ENCODE data around the gene SUPT20HL1. TPM values are rescaled to one million over a fixed set of nuclear protein-coding genes. Genes with fewer than 3 reads are reported as not detected.
"Not testable (repeated sequence)": the region's sequence is repeated elsewhere in the genome, so short reads cannot be mapped to it uniquely, and the experiment has no call there.

The SUPT20HL1 gene
- total RNA-seq, 2 experiments from 2014 or later: not detected

DNA sequence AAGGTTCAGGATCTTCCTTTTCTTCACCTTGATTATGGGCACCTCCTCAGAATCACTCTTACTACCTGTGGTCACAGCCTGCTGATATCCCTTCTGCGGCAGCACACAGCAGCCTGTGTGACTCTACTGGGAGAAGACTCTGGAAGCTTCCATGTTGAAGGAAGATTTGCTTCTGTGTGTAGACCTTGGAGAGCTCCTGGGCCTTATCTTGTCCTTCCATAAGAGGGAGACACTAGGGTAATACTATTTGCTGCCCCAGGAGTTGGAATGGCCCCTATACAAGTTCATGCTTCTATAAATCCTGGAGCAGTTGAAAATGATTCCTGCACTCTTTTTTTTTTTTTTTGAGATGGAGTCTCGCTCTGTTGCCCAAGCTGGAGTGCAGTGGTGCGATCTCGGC, 10.2 kb upstream of the SUPT20HL1 start:
- H3K4me3 ChIP-seq (ENCODE audit: low read depth, low read length, poor library complexity, severe bottlenecking): no peak overlapping the region
- CTCF ChIA-PET (ENCODE audit: unreplicated experiment): no interaction called here
- H3K27ac ChIP-seq (ENCODE audit: low read depth, low read length, poor library complexity, severe bottlenecking): no peak overlapping the region
- TF ChIP-seq CTCF (conservative IDR thresholded peaks at IDR 0.05; ENCODE audit: low read length): no peak
- no peak for TF ChIP-seq EZH2phosphoT487 (IDR thresholded peaks at IDR 0.05; ENCODE audit: borderline replicate concordance, low read depth, low read length)
- H3K79me2 ChIP-seq (ENCODE audit: insufficient read depth, low read depth, low read length): no peaks in the 10 kb centered on the region
- POLR2A ChIA-PET: no interaction called here
- H3K4me1 ChIP-seq (ENCODE audit: insufficient read depth, low read length, poor library complexity, severe bottlenecking): no peaks in the 10 kb centered on the region
- H3K4me2 ChIP-seq (ENCODE audit: low read length): no peak overlapping the region
- no peak for DNase-seq (ENCODE audit: low spot score)
- no peaks in the 10 kb centered on the region for H4K20me1 ChIP-seq (ENCODE audit: insufficient read depth, low read length)
- intact Hi-C loops (cut with micrococcal nuclease; ENCODE audit: unreplicated experiment): no loop called here
- H2AFZ ChIP-seq (ENCODE audit: low read length): no peak overlapping the region
- H3K9me2 ChIP-seq (ENCODE audit: insufficient read depth, low read length): no peaks in the 10 kb centered on the region
- no TSS peak for BruUV-seq (replicated peaks)
- H3K9me3 ChIP-seq (ENCODE audit: low read length): no peaks in the 10 kb centered on the region
- no peaks in the 10 kb centered on the region for H3K36me3 ChIP-seq (ENCODE audit: insufficient read depth, low read length)

- CTCF ChIA-PET (ENCODE audit: unreplicated experiment): no interaction called here
- Histone ChIP-seq H3K4me1 (ENCODE audit: insufficient read depth, low read length, poor library complexity, severe bottlenecking) (no peaks in the 10 kb centered on the region), H3K79me2 (ENCODE audit: insufficient read depth, low read depth, low read length) (no peaks in the 10 kb centered on the region), H4K20me1 (ENCODE audit: insufficient read depth, low read length) (no peaks in the 10 kb centered on the region), H3K36me3 (ENCODE audit: insufficient read depth, low read length) (no peaks in the 10 kb centered on the region), H3K4me3 (ENCODE audit: low read depth, low read length, poor library complexity, severe bottlenecking) (no peak overlapping the region), H3K4me2 (ENCODE audit: low read length) (no peak overlapping the region), H3K9me3 (ENCODE audit: low read length) (no peaks in the 10 kb centered on the region), H3K27ac (ENCODE audit: low read depth, low read length, poor library complexity, severe bottlenecking) (no peak overlapping the region), H2AFZ (ENCODE audit: low read length) (no peak overlapping the region), H3K9me2 (ENCODE audit: insufficient read depth, low read length) (no peaks in the 10 kb centered on the region)
- no peak for TF ChIP-seq EZH2phosphoT487 (IDR thresholded peaks at IDR 0.05; ENCODE audit: borderline replicate concordance, low read depth, low read length)
- TF ChIP-seq CTCF (conservative IDR thresholded peaks at IDR 0.05; ENCODE audit: low read length): no peak
- no peak for DNase-seq (ENCODE audit: low spot score)
- intact Hi-C loops (cut with micrococcal nuclease; ENCODE audit: unreplicated experiment): no loop called here
- no TSS peak for BruUV-seq (replicated peaks)
- POLR2A ChIA-PET: no interaction called here
Observed at GRCh38 chrX:24355095-24355494, 5.3 kb upstream of the SUPT20HL1 start.

DNA sequence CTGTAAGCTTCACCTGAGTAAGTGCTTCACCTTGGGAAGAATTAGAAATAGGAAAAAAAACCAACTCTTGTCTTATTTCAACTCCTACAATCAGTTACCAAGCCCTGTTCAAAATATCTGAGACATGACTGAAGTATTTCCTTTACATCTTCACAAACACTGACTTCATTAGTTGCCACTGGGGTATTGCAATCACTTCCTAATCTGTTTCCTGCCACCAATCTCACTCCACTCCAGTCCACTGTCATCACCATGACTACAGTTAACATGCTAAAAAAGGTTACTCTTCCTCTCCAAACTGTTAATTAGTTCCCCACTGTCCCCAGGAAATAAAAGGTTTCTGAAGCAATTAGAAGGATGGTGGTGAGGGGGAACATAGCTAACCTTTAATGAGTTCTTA, 3.3 kb upstream of the SUPT20HL1 start:
- POLR2A ChIA-PET: no interaction called here

GRCh38 chrX:24362089-24362745, 1.8 kb downstream of the SUPT20HL1 start:
- intact Hi-C loops (cut with micrococcal nuclease; ENCODE audit: unreplicated experiment); H3K27ac ChIP-seq (ENCODE audit: low read depth, low read length, poor library complexity, severe bottlenecking); H3K36me3 ChIP-seq (ENCODE audit: insufficient read depth, low read length); POLR2A ChIA-PET; H3K4me1 ChIP-seq (ENCODE audit: insufficient read depth, low read length, poor library complexity, severe bottlenecking); CTCF ChIA-PET (ENCODE audit: unreplicated experiment); H4K20me1 ChIP-seq (ENCODE audit: insufficient read depth, low read length); BruUV-seq (replicated peaks); H3K9me2 ChIP-seq (ENCODE audit: insufficient read depth, low read length); DNase-seq (ENCODE audit: low spot score); H3K4me2 ChIP-seq (ENCODE audit: low read length); H3K9me3 ChIP-seq (ENCODE audit: low read length); H3K79me2 ChIP-seq (ENCODE audit: insufficient read depth, low read depth, low read length); H3K4me3 ChIP-seq (ENCODE audit: low read depth, low read length, poor library complexity, severe bottlenecking); H2AFZ ChIP-seq (ENCODE audit: low read length): not testable (repeated sequence)

More for the DNA sequence above, 3.3 kb upstream of the SUPT20HL1 start:
- CTCF ChIA-PET (ENCODE audit: unreplicated experiment): no interaction called here
- no TSS peak for BruUV-seq (replicated peaks)
- no peaks in the 10 kb centered on the region for H4K20me1 ChIP-seq (ENCODE audit: insufficient read depth, low read length)
- H3K27ac ChIP-seq (ENCODE audit: low read depth, low read length, poor library complexity, severe bottlenecking): no peak overlapping the region
- H3K4me2 ChIP-seq (ENCODE audit: low read length): no peak overlapping the region
- no peak overlapping the region for H2AFZ ChIP-seq (ENCODE audit: low read length)
- no peak for TF ChIP-seq EZH2phosphoT487 (IDR thresholded peaks at IDR 0.05; ENCODE audit: borderline replicate concordance, low read depth, low read length)
- no peaks in the 10 kb centered on the region for H3K36me3 ChIP-seq (ENCODE audit: insufficient read depth, low read length)
- H3K9me2 ChIP-seq (ENCODE audit: insufficient read depth, low read length): no peaks in the 10 kb centered on the region
- intact Hi-C loops (cut with micrococcal nuclease; ENCODE audit: unreplicated experiment): no loop called here
- H3K4me3 ChIP-seq (ENCODE audit: low read depth, low read length, poor library complexity, severe bottlenecking): no peak overlapping the region
- H3K9me3 ChIP-seq (ENCODE audit: low read length): no peaks in the 10 kb centered on the region
- H3K79me2 ChIP-seq (ENCODE audit: insufficient read depth, low read depth, low read length): no peaks in the 10 kb centered on the region
- DNase-seq (ENCODE audit: low spot score): no peak
- no peaks in the 10 kb centered on the region for H3K4me1 ChIP-seq (ENCODE audit: insufficient read depth, low read length, poor library complexity, severe bottlenecking)

DNA sequence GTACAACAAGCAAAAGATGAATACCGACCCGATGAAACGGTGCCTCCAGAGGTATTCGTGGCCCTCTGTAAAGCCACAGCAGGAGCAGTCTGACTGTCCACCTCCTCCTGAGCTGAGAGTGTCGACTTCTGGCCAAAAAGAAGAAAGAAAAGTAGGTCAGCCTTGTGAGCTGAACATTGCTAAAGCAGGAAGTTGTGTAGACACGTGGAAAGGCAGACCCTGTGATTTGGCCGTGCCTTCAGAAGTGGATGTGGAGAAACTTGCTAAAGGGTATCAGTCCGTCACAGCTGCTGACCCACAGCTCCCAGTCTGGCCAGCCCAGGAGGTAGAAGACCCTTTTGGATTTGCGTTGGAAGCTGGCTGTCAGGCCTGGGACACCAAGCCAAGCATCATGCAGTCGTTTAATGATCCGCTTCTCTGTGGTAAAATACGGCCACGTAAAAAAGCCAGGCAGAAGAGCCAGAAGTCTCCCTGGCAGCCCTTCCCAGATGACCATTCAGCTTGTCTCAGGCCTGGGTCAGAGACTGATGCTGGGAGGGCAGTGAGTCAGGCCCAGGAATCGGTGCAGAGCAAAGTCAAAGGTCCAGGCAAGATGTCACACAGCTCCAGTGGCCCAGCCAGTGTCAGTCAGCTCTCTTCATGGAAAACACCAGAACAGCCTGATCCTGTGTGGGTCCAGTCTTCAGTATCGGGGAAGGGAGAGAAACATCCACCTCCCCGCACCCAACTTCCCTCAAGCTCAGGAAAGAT, 3.2 kb downstream of the SUPT20HL1 start:
- H4K20me1 ChIP-seq (ENCODE audit: insufficient read depth, low read length); H3K4me2 ChIP-seq (ENCODE audit: low read length); intact Hi-C loops (cut with micrococcal nuclease; ENCODE audit: unreplicated experiment); POLR2A ChIA-PET; H3K27ac ChIP-seq (ENCODE audit: low read depth, low read length, poor library complexity, severe bottlenecking); H3K4me1 ChIP-seq (ENCODE audit: insufficient read depth, low read length, poor library complexity, severe bottlenecking); H2AFZ ChIP-seq (ENCODE audit: low read length); DNase-seq (ENCODE audit: low spot score); H3K79me2 ChIP-seq (ENCODE audit: insufficient read depth, low read depth, low read length); CTCF ChIA-PET (ENCODE audit: unreplicated experiment); H3K9me3 ChIP-seq (ENCODE audit: low read length); H3K4me3 ChIP-seq (ENCODE audit: low read depth, low read length, poor library complexity, severe bottlenecking); H3K9me2 ChIP-seq (ENCODE audit: insufficient read depth, low read length); BruUV-seq (replicated peaks); H3K36me3 ChIP-seq (ENCODE audit: insufficient read depth, low read length): not testable (repeated sequence)

Measured in OCI-LY7 (cell line).